Naive thymus-derived CD4-positive, alpha-beta T cell (primary cell): ENCODE results near the gene PDZD2. TPM values are rescaled to one million over a fixed set of nuclear protein-coding genes. Genes with fewer than 3 reads are reported as not detected.
"Not testable (repeated sequence)": the region's sequence is repeated elsewhere in the genome, so short reads cannot be mapped to it uniquely, and the experiment has no call there.

Experiments
- ATAC-seq: fragments of 150-1000 bp; cut with Tn5 transposase; 2 replicates; pipeline ENCODE4 v1.10.0; 2021; ENCODE audit warnings: mild to moderate bottlenecking, moderate library complexity
- CTCF ChIA-PET: fragments of 350-600 bp; sonication (Branson Sonifier 250); formaldehyde crosslinking; loops from one replicate; lab custom pipeline; 2021; ENCODE audit warnings: antibody characterized with exemption; lab: Charles Lee
- POLR2A ChIA-PET: fragments of 350-600 bp; sonication (Branson Sonifier 250); formaldehyde crosslinking; loops from one replicate; lab custom pipeline; 2021; ENCODE audit warnings: antibody characterized with exemption, inconsistent platforms; lab: Charles Lee
- DNase-seq, 9 donors: peaks; one replicate each; pipeline versions ENCODE4 v3.0.0 to v3.0.0-alpha.2; 2020 to 2022; ENCODE audit warnings: mixed read lengths in 1 of 9
- H3K27ac ChIP-seq: one replicate; pipeline ENCODE4 v1.7.0; 2013; ENCODE audit warnings: mild to moderate bottlenecking, low read depth, low read length, moderate library complexity
- H3K27me3 ChIP-seq, 2 donors: one replicate each; pipeline ENCODE4 v1.7.0; 2013; ENCODE audit warnings: low read length in 2 of 2, mild to moderate bottlenecking in 2 of 2, moderate library complexity in 2 of 2; ENCODE audit not compliant: control insufficient read depth in 2 of 2, insufficient read depth in 2 of 2
- H3K36me3 ChIP-seq, 3 experiments: 1 replicate in 2 of 3; 2 replicates in 1 of 3; pipeline ENCODE4 v1.7.0; 2013; ENCODE audit warnings: low read length in 3 of 3, mild to moderate bottlenecking in 3 of 3, moderate library complexity in 1 of 3; ENCODE audit not compliant: insufficient read depth in 3 of 3, control insufficient read depth in 2 of 3
- H3K4me1 ChIP-seq, 2 donors: one replicate each; pipeline ENCODE4 v1.7.0; 2013; ENCODE audit warnings: low read length in 2 of 2, mild to moderate bottlenecking in 2 of 2, moderate library complexity in 1 of 2; ENCODE audit not compliant: control insufficient read depth in 2 of 2, insufficient read depth in 2 of 2
- H3K4me3 ChIP-seq: 2 replicates; pipeline ENCODE4 v1.7.0; 2013; ENCODE audit warnings: mild to moderate bottlenecking, low read length
- H3K9me3 ChIP-seq, 3 experiments: 1 replicate in 2 of 3; 2 replicates in 1 of 3; pipeline ENCODE4 v1.7.0; 2013; ENCODE audit warnings: low read length in 3 of 3; ENCODE audit not compliant: control insufficient read depth in 2 of 3
- H3K27ac Mint-ChIP-seq, 9 donors: one replicate each; pipeline ENCODE4 v1.8.0; 2020 to 2022; ENCODE audit warnings: mixed read lengths in 9 of 9, mild to moderate bottlenecking in 8 of 9, moderate library complexity in 5 of 9, inconsistent platforms in 2 of 9
- H3K27me3 Mint-ChIP-seq, 5 donors: one replicate each; pipeline ENCODE4 v1.8.0; 2021 to 2022; ENCODE audit warnings: mixed read lengths in 5 of 5, mild to moderate bottlenecking in 1 of 5
- H3K36me3 Mint-ChIP-seq, 5 donors: one replicate each; pipeline ENCODE4 v1.8.0; 2020 to 2022; ENCODE audit warnings: mixed read lengths in 5 of 5, mild to moderate bottlenecking in 3 of 5, inconsistent platforms in 1 of 5
- H3K4me1 Mint-ChIP-seq, 7 donors: one replicate each; pipeline ENCODE4 v1.8.0; 2020 to 2022; ENCODE audit warnings: mixed read lengths in 7 of 7, mild to moderate bottlenecking in 3 of 7, inconsistent platforms in 1 of 7
- H3K4me3 Mint-ChIP-seq, 10 donors: one replicate each; pipeline ENCODE4 v1.8.0; 2020 to 2022; ENCODE audit warnings: mild to moderate bottlenecking in 10 of 10, mixed read lengths in 10 of 10, moderate library complexity in 6 of 10, inconsistent platforms in 2 of 10
- H3K9me3 Mint-ChIP-seq, 11 donors: one replicate each; pipeline ENCODE4 v1.8.0; 2020 to 2022; ENCODE audit warnings: mixed read lengths in 11 of 11, mild to moderate bottlenecking in 4 of 11, inconsistent platforms in 1 of 11, moderate library complexity in 1 of 11
- intact Hi-C, 2 donors: fragments of 100-400 bp; cut with micrococcal nuclease; formaldehyde crosslinking; loops; one replicate each; pipeline ENCODE4 v1.15.1; 2023
- polyA plus RNA-seq, 2 donors: library from polyadenylated mRNA; unstranded; fragments of 300-500 nt; fragmentation: Illumina TruSeq; gene quantifications; one replicate each; pipeline ENCODE4 v1.2.3, GENCODE V29; 2021
- total RNA-seq, 6 experiments: library from RNA in 5 of 6; stranded (reverse) in 5 of 6; gene quantifications; 1 replicate in 5 of 6; 2 replicates in 1 of 6; pipeline ENCODE4 v1.2.3 and lab custom pipeline; 2021 to 2026

The PDZD2 gene
- total and polyA plus RNA-seq, 7 experiments from 2014 or later: 1.1 to 2.7 (median 1.3) TPM; not detected in 1

DNA sequence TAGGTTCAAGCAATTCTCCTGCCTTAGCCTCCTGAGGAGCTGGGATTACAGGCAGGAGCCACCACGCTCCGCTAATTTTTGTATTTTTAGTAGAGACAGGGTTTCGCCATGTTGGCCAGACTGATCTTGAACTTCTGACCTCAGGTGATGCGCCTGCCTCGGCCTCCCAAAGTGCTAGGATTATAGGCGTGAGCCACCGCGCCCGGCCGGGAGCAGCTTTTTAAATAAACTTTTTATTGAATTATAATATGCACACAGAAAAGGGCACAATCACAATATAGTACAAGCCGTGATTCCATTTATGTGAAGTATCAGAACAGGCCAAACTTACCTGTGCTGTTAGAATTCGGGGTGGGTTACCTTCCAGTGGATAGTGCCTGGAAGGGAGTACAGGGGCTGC lies 93.9 kb downstream of the PDZD2 start:
- H3K4me3 ChIP-seq: not testable (repeated sequence)

DNA sequence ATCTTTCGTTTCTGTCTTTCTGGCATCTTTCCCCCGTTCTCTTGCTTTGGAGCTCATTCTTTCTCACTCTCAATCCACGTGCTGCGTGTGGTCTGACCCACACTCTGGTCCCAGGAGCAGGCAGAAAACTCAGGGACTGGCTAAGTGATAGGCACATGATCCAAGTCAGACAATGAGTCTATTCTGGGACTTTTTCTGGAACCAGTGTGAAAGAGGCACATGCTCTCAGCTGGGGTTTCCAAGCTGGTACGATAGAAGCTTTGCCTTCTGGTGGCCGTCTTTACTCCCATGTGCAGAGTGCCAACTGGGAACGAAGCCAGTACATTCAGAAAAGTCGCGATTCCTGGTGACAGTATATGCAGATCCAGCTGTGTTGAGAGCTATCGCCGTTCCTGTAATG lies 94.4 kb downstream of the PDZD2 start:
- no peak overlapping the region for H3K27ac Mint-ChIP-seq
- H3K4me3 ChIP-seq: no peak overlapping the region
- H3K27ac ChIP-seq: no peak overlapping the region
- H3K4me1 ChIP-seq: no peaks in the 10 kb centered on the region
- H3K4me3 Mint-ChIP-seq: no peak overlapping the region
- no peaks in the 10 kb centered on the region for H3K9me3 ChIP-seq
- no peaks in the 10 kb centered on the region for H3K4me1 Mint-ChIP-seq
- no peaks in the 10 kb centered on the region for H3K27me3 ChIP-seq
- peaks cover 0 to 6% (median 0%) of the 10 kb centered on the region in 5 donors for H3K27me3 Mint-ChIP-seq
- ATAC-seq (no peak), DNase-seq (no peak)
- intact Hi-C loops: no loop called here
- no peaks in the 10 kb centered on the region for H3K36me3 Mint-ChIP-seq
- CTCF ChIA-PET: no interaction called here
- POLR2A ChIA-PET: no interaction called here
- H3K9me3 Mint-ChIP-seq: peaks cover 0 to 3% (median 0%) of the 10 kb centered on the region in 11 donors
- H3K36me3 ChIP-seq: no peaks in the 10 kb centered on the region

More for the DNA sequence above, 93.9 kb downstream of the PDZD2 start:
- ATAC-seq, POLR2A ChIA-PET, H3K4me1 ChIP-seq, H3K9me3 Mint-ChIP-seq, H3K27ac Mint-ChIP-seq, intact Hi-C loops, H3K4me3 Mint-ChIP-seq, H3K36me3 Mint-ChIP-seq, H3K27ac ChIP-seq, CTCF ChIA-PET, H3K36me3 ChIP-seq, H3K4me1 Mint-ChIP-seq, DNase-seq, H3K27me3 Mint-ChIP-seq, H3K9me3 ChIP-seq, H3K27me3 ChIP-seq: not testable (repeated sequence)

DNA sequence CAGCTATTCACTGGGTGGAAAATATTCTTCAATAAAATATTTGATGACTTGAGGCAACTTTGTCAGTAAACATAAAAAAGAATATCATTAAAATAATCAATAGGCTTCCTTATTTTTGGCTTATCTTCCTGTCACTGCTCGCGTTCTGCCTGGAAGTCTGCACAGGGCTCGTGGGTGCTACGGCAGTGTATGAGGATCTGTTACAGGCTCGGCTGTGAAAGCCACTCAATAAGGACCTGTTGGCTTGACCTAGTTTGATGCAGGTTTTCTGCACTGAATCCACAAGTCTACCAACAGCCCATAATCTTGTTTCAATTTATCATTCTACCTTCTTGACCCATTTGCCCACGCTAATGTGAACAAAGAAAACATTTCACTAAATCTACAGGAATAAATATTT lies 97.2 kb downstream of the PDZD2 start:
- ChIA-PET POLR2A (no interaction called here), CTCF (no interaction called here)
- Histone ChIP-seq H3K9me3 (no peaks in the 10 kb centered on the region), H3K27ac (no peak overlapping the region), H3K4me1 (no peaks in the 10 kb centered on the region), H3K4me3 (no peak overlapping the region), H3K27me3 (no peaks in the 10 kb centered on the region), H3K36me3 (no peaks in the 10 kb centered on the region)
- Mint-ChIP-seq H3K4me1 (no peaks in the 10 kb centered on the region), H3K27me3 (peaks cover 0 to 6% (median 0%) of the 10 kb centered on the region in 5 donors), H3K27ac (no peak overlapping the region), H3K4me3 (no peak overlapping the region), H3K36me3 (no peaks in the 10 kb centered on the region), H3K9me3 (peaks cover 0 to 15% (median 4%) of the 10 kb centered on the region in 11 donors)
- DNase-seq (no peak), ATAC-seq (no peak)
- intact Hi-C loops: no loop called here

DNA sequence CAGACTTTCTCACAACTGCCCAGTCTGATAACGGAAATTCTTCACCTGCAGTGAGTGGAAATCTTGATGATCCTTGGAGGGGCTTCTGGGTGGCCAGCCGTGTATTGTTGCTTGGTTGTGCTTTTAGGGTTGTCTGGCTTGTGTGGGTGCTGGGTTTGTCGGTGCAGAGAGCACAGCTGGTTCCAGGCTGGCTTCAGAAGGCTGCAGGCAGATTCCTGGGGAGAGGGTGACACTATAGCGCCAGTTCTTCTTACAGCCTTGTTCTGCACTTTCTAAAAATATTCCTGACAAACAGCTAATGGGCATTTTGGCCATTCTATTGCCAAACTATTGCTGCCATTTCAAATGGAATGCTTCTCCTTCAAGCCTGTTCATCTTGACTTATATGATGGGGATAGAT lies 99.3 kb downstream of the PDZD2 start:
- Histone ChIP-seq H3K36me3 (no peaks in the 10 kb centered on the region), H3K4me1 (no peaks in the 10 kb centered on the region), H3K4me3 (no peak overlapping the region), H3K27ac (no peak overlapping the region), H3K27me3 (no peaks in the 10 kb centered on the region), H3K9me3 (no peaks in the 10 kb centered on the region)
- H3K27ac Mint-ChIP-seq: no peak overlapping the region
- DNase-seq: no peak
- no peaks in the 10 kb centered on the region for H3K36me3 Mint-ChIP-seq
- no peaks in the 10 kb centered on the region for H3K4me1 Mint-ChIP-seq
- ATAC-seq: no peak
- H3K4me3 Mint-ChIP-seq: no peak overlapping the region
- peaks cover 0 to 15% (median 4%) of the 10 kb centered on the region in 11 donors for H3K9me3 Mint-ChIP-seq
- POLR2A ChIA-PET: no interaction called here
- peaks cover 0 to 6% (median 0%) of the 10 kb centered on the region in 5 donors for H3K27me3 Mint-ChIP-seq
- CTCF ChIA-PET: interaction anchor here (0.6 kb wide), 1 partner anchor 698 kb away, joined by 3 read pairs; no protein-coding TSS in a partner anchor
- intact Hi-C loops: no loop called here

- Mint-ChIP-seq H3K27me3 (peaks cover 0 to 7% (median 0%) of the 10 kb centered on the region in 5 donors), H3K9me3 (peaks cover 0 to 15% (median 4%) of the 10 kb centered on the region in 11 donors), H3K36me3 (no peaks in the 10 kb centered on the region), H3K27ac (no peak overlapping the region), H3K4me1 (no peaks in the 10 kb centered on the region), H3K4me3 (no peak overlapping the region)
- ATAC-seq (no peak), DNase-seq (no peak)
- H3K4me1 ChIP-seq: no peaks in the 10 kb centered on the region
- ChIA-PET POLR2A (no interaction called here), CTCF (interaction anchor here (1.0 kb wide), 1 partner anchor 79 kb away, joined by 6 read pairs; no protein-coding TSS in a partner anchor)
- H3K9me3 ChIP-seq: no peaks in the 10 kb centered on the region
- intact Hi-C loops: no loop called here
- no peaks in the 10 kb centered on the region for H3K27me3 ChIP-seq
- H3K36me3 ChIP-seq: no peaks in the 10 kb centered on the region
- no peak overlapping the region for H3K4me3 ChIP-seq
- no peak overlapping the region for H3K27ac ChIP-seq
Measured at GRCh38 chr5:31741496-31741895, 102.6 kb downstream of the PDZD2 start.

GRCh38 chr5:31743678-31744077 lies 104.7 kb downstream of the PDZD2 start:
- Mint-ChIP-seq H3K36me3 (no peaks in the 10 kb centered on the region), H3K27me3 (peaks cover 0 to 7% (median 0%) of the 10 kb centered on the region in 5 donors), H3K4me3 (no peak overlapping the region), H3K27ac (no peak overlapping the region), H3K4me1 (no peaks in the 10 kb centered on the region), H3K9me3 (peaks cover 0 to 15% (median 4%) of the 10 kb centered on the region in 11 donors)
- H3K4me3 ChIP-seq: no peak overlapping the region
- DNase-seq (no peak), ATAC-seq (no peak)
- H3K27me3 ChIP-seq: no peaks in the 10 kb centered on the region
- H3K9me3 ChIP-seq: no peaks in the 10 kb centered on the region
- POLR2A ChIA-PET: no interaction called here
- no peaks in the 10 kb centered on the region for H3K4me1 ChIP-seq
- H3K36me3 ChIP-seq: no peaks in the 10 kb centered on the region
- CTCF ChIA-PET: no interaction called here
- intact Hi-C loops: no loop called here
- H3K27ac ChIP-seq: no peak overlapping the region

DNA sequence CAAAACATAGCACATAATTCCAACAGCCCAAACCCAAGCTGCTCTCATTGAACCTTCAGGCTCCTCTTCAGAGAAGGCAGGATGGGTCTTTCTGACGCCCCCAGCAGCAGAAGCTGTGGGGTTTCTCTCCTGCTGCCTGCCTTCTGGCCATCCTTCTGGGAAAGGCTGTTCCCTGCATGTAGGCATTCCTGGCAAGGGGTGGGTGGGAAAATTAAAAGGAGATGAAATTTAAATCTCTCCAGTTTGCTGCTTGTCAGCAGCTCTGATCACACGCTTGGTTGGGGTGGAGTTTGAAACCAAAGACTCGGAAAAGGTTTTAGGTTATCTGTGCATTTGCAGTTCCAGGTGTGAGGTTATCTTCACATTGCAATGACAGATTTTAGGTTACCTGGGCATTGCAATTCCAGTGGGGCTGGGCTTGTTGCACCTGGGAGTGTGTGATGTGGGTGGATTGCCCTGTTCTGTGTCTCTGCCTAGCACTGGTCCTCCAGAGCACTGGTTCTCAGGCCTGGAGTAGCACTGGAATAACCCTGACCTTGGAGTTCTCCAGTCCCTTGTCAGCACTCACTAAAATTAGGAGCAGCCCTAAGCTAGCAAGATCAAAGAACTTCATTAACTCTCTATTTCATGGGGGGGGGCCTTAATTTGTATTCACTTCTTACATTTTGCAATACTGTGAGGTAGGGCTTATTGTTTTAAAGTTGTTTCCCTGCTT lies 109.7 kb downstream of the PDZD2 start:
- CTCF ChIA-PET: no interaction called here
- no peaks in the 10 kb centered on the region for H3K4me1 Mint-ChIP-seq

More for the DNA sequence above, 109.7 kb downstream of the PDZD2 start:
- H3K36me3 ChIP-seq: no peaks in the 10 kb centered on the region
- no peaks in the 10 kb centered on the region for H3K4me1 ChIP-seq
- ATAC-seq (no peak), DNase-seq (no peak)
- no peak overlapping the region for H3K4me3 ChIP-seq
- no peaks in the 10 kb centered on the region for H3K9me3 ChIP-seq
- peaks cover 0 to 7% (median 0%) of the 10 kb centered on the region in 5 donors for H3K27me3 Mint-ChIP-seq
- intact Hi-C loops: no loop called here
- POLR2A ChIA-PET: no interaction called here
- no peaks in the 10 kb centered on the region for H3K36me3 Mint-ChIP-seq
- H3K27me3 ChIP-seq: no peaks in the 10 kb centered on the region
- H3K27ac ChIP-seq: no peak overlapping the region
- H3K4me3 Mint-ChIP-seq: no peak overlapping the region
- no peak overlapping the region for H3K27ac Mint-ChIP-seq
- peaks cover 0 to 2% (median 0%) of the 10 kb centered on the region in 11 donors for H3K9me3 Mint-ChIP-seq
